ENCODE measurements around the gene DPEP2NB.
"Not testable (repeated sequence)": the region's sequence is repeated elsewhere in the genome, so short reads cannot be mapped to it uniquely, and the experiment has no call there.

The DPEP2NB gene

GRCh38 chr16:67982011-67982696, 33.6 kb downstream of the DPEP2NB start:
- DNase-seq (ENCODE audit: low spot score): no peak

DNA sequence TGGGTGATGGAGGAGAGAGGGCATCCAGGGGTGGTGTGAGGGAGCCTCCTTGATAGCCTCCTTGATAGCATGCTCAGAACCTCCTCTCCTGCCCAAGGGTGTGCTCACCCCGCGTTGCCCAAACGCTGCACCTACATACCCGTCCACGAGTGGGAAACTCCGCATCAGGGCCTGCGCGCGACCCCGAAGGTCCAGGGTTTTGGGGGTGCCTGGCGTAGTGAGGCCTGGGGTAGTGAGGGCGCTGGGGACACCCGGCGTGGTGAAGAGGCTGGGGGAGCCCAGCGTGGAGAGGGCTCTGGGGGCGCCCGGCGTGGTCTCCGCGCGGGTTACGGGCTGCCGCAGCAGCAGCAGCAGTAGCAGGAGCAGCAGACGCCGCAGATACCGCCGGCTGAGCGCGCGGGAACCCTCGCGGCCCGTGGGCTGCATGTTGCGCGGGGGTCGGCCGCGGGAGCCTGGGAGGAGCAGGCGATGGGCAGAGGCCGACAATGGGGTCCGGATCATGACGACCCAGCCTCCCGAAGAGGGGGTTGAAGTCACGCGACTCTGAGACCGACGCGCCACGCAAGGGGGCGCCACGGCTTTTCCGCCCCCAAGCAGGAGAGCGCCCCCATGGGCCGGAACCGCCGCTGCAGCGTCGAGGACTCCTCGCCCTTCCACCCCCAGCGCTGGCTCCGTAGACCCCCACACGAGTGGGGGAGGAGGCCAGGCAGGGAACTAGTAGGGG, 35.6 kb downstream of the DPEP2NB start, which contains the start of gene DPEP3:
TSS of gene DPEP3 (minus strand) at position 545 of the 724 bp plus-strand sequence. CDS start at position 426, 119 bp downstream.
- DNase-seq (ENCODE audit: low spot score): no peak

- DNase-seq (ENCODE audit: low spot score): no peak
Measured at GRCh38 chr16:67977469-67978227, 38.1 kb downstream of the DPEP2NB start.

DNA sequence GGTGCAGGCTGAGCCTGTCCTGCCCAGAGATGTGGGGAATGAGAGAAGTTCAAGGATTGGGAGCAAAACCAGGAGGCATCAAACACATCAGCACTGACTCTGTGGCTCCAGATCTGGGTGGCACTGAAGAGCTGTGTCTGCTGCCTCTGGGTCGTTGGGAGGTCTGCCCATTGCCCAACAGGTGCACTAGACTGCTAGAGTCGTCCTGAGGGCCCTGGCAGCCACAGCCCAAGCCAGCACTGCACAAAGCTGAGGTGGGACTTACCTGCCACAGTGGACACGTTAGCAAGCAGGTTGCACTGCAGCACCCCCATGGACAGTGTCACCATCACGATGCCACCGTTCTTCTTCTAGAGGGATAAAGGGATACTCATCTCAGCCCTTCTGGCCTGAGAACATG, 38.7 kb downstream of the DPEP2NB start:
- DNase-seq (ENCODE audit: low spot score): no peak

- DNase-seq (ENCODE audit: low spot score): no peak
Measured at GRCh38 chr16:67976205-67976604, 39.5 kb downstream of the DPEP2NB start.

- DNase-seq (ENCODE audit: low spot score): no peak
Measured at GRCh38 chr16:67975321-67976105, 40.2 kb downstream of the DPEP2NB start.

- not testable (repeated sequence) for DNase-seq (ENCODE audit: low spot score)
Measured at GRCh38 chr16:67972285-67972684, 43.4 kb downstream of the DPEP2NB start.

DNA sequence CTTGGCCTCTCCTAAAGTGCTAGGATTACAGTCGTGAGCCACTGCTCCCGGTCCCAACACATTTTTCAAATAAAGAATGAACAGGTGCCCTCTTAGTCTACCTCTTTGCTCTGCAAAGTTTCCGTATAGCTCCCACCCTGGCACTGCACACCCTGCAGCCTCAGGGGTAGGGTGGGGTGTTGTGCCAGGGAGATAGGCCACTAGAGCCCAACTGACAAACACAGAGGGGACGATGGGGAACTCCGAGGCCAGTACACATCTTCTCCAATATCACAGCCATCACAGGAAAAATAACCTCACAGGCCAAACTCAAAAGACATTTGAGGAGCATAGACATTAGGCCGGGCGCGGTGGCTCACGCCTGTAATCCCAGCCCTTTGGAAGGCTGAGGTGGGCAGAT, 44.6 kb downstream of the DPEP2NB start:
- DNase-seq (ENCODE audit: low spot score): no peak

DNA sequence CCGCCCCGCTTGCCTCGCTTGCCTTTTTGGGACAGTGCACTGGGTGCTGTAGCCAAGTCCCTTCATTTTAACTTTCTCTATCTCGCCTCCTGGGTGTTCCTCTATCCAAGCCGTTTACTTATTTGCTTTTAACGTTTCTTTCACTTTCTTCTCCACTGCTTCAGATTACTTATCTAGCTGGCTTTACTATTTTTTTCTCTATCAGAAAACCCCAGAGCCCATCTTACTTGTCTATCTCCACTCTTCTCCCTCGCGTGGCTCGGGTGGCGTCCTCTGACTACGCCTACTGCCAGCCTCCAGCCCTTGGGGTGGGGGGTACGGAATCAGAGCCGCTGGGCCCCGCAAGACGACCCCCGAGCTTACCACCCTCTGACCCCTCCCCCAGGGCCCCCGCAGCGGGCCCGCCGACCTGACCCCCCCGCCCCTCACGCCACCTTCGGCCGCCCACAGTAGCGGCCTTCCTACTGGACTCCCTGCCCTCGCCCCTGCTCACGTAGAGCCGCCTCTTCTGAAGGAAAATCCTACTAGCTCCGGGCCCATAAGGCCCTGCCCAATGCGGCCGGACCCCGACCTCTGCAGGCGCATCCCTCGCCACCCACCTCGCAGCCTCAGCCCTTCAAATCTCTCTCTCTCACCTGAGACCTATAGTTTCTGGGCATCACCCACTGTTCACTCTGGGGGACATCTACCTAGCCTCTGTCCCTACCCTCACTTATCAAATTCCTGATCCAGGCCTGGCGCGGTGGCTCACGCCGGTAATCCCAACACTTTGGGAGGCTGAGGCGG, 46.3 kb downstream of the DPEP2NB start:
- DNase-seq (ENCODE audit: low spot score): no peak

DNA sequence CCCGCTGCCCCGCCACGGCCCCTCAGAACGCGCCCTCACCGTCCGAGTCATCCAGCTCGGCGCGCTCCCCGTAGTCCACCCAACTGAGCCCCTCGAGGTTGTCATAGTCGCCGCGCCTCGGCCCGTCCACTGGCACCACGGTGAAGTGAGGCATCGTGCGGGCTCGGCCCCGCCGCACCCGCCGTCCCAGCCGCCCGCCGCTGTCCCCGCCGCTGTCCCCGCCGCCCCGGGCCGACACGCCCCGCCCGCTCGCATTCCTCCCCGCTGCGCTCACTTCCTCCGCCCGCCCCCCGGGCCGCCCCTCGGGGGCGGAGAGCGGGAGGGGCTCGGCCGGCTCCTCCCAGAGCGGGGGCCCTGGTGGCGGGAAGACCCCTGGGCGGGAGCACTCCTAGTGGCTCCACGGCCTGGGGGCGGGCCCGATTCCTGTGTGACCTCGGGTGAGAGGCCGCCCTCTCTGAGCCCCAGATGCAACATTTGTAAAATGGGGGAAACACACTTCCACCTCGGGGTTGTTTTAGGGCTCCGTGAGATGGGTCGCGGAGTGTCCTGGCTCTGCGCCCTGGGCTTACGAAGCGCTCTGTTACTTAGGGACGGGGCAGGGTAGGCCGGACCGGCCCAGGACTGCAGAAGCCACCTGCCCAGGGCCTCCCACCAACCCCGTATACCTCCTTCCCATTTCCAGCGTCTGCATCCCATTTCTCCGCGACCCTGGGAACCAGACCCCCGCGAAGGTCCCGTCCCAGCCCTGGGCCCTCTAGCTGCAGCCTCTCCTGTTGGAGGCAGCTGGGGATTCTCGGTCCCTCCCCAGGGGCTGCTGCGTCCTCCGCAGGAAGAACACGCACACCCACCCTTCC, 47.1 kb downstream of the DPEP2NB start, which contains the start of gene SLC12A4:
TSS of gene SLC12A4 (minus strand) at position 238 of the 854 bp plus-strand sequence. CDS start at position 154, 84 bp downstream.
- DNase-seq (ENCODE audit: low spot score): peak; percentile 81

DNA sequence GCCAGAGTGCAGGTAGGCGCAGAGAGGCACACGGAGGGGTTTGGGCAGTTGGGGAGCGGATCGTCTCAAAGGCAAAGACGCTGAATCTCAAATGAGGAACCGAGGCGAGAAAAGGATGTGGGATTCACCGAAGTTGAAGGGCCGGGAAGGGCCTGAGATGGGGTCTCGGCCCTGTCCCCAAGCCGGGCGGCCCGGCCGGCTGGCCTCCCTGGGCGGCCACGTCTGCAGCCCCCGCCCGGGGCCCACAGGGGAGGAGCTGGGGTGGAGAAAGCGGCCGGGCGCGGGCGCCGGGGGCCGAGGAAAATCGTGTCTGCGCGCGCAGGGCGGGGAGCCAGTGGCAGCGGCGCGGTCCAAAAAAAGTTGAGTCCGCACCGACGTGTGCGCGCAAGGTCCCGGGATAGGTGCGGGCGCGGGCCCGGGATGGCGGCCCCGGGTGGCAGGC, 47.7 kb downstream of the DPEP2NB start:
- no peak for DNase-seq (ENCODE audit: low spot score)

DNA sequence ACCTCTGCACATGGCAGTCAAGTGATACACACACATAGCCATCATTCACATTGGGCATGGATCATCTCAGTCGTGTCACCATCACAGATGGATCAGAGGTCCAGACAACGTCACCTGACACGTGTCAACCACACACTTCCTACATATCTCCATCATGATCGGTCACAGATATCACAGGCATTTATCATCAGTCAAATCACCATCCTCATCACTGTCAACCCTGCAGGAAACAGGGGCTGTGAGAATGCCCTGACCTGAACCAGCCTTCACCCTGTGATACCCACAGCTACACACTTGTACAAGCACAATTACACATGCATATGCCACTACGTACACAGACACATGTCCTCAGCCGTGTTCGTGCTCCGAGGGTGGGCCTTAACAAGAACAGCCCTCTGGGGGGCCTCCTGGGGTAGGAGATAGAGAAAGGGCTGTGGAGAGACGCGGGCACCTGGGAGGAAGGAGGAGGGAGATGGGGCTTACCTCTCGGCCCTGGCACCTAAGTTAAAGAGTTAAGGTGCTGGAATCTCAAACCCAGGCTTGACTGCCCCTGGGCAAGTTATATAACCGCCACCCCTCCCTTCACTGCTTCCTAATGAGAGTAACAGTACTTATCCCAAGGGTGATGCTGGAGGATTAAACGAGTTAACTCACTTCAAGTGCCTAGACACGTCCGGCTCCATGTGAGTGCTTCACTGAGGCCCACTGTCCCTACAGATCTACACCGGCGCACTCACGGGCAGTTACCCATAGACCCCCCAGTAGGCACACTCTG, 48.3 kb downstream of the DPEP2NB start:
- DNase-seq (ENCODE audit: low spot score): no peak

DNA sequence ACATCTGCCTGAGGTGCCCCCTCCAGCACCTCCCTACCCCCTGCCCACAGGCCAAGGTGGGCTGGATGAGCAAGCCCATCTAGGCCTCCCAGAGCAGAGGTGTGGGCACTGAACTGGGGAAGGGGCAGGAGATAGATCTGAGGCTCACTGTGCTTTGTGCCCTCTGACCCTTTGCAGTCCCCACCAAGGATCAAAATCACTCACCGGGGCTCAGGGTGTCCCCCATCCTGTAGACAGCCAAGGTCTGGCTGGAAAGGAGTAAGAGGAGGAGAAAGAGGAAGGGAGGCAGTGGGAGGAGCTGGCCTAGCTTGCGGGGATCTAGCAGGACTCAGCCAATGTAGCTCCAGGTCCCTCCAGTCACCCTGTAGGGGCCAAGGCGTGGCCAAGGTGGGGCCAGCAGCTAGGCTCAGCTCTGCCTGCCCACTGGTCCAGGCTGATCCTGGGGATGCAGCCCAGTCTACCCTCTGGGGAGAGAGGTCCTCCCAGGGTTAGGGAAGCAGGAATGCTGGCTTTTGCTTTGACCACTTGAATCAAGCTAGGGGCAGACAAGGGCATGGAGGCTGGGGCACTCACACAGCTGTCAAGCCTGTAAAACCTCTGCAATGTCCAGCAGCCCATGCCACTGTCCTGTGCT, 49.0 kb downstream of the DPEP2NB start:
- no peak for DNase-seq (ENCODE audit: low spot score)

DNA sequence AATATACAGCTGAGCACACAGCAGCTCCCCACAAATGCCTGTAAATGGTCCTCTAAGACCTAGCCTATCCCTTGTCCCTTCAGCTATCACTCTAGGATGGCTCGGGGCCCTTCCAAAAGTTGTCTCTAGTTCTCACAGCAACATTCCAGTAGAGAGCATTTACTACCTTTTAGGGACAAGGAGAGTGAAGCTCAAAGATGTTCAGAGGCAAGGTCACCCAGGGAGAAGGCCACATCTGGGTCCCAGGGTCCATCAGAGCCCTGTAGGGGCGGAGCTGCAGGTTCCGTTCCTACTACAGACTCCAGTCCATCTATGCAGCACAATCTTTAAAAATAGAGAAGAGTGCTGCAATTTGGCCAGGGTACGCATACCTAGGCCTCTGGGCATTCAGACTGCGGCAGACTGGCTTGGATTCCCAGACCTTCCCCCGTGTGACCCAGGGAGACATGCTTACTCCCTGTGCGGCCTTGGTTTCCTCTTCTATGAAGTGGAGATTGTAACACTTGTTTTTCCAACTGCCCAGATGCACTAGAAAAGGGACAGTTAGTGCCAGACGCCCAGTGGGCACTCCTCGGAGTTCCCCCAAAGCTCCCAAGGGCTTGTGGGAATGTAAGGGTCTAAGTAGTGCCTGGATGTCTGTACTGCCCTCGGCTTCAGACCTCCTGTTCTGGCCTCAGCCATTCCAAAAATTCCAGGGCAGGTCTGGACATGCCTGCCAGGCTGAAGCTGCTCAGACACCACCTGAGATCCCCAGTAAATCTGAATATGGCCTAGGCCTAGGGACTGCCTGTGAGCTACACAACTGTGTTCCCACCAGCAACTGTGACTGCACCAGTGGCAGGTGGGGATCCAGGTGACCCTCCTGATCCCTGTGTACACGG, 49.8 kb downstream of the DPEP2NB start:
- no peak for DNase-seq (ENCODE audit: low spot score)

DNA sequence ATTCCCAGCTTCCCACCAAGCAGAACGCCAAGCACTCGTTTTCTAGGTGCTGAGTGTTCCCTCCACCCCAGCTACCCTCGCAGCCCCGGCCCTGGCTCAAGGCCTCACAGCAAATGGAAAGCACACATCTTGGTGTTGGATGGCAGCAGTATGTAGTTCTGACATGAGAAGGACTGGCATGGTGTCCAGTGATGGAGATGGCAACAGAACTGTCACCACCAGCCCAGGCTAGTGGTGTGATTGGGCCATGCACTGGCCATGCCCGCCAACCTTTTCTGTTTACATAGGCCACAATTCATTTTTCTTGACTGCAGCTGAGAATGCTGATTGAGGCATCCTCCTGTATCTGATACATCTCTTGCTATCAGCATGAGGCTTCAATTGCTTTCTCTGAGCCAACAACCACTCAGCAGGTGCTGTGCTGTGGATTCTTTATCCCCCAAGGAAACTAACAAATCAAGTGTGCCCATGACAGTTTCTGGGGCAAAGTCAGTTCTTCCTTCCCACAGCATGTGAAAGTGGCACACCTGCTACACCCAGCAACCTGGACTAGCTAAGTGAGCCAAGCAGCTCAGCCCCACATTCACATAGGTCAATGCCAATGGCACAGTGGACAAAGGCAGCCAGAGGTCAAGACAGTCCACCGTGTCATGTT, 51.1 kb downstream of the DPEP2NB start:
- no peak for DNase-seq (ENCODE audit: low spot score)

DNA sequence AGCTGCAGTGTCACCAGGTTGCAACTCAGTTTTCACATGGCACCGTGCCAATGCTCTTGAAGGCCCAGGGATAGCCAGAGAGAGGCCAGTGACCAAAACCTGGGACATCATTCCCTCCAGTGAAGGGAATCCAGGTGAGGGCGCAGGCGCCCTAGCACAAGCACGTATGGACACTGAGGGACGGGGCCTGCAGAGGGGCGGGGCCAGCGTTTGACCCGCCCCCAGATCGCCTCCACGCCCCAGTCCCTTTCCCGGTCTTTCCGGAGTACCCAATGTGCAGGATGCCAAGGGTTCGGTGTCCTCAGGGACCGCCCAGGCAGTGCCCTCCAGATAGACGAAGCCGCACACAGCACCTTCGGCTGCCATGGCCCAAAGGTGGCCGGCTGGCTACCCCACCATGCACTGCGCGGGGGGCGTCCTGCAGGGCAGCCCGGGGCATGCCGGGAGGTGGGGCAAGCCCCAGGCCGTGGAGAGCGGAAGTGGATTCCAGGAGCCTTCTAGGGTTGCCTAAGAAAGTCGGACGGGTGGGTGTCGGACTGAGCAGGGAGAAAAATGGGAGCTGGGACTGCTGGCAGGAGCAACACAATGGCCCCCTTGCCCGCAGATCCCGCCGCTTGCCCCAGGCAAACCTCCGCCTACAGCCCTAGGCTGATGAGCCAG, 51.9 kb downstream of the DPEP2NB start:
- no peak for DNase-seq (ENCODE audit: low spot score)
